M059J (cell line): ENCODE measurements around the gene GREB1L. TPM values are rescaled to one million over a fixed set of nuclear protein-coding genes. Genes with fewer than 3 reads are reported as not detected.

Experiments used
- DNase-seq: peaks from one replicate; pipeline ENCODE4 v3.0.0-alpha.2; 2012; ENCODE audit warnings: low read depth
- total RNA-seq: library from RNA; depleted of rRNA; stranded (reverse); fragments of >200 nt; shearing (Covaris generic); gene quantifications from 2 replicates; pipeline ENCODE4 v1.2.3, GENCODE V29; 2014

GREB1L gene
- total RNA-seq, 1 experiment from 2014 or later, result 8.9 TPM

GRCh38 chr18:21364471-21364870 lies 122.4 kb downstream of the GREB1L start:
- no peak for DNase-seq

DNA sequence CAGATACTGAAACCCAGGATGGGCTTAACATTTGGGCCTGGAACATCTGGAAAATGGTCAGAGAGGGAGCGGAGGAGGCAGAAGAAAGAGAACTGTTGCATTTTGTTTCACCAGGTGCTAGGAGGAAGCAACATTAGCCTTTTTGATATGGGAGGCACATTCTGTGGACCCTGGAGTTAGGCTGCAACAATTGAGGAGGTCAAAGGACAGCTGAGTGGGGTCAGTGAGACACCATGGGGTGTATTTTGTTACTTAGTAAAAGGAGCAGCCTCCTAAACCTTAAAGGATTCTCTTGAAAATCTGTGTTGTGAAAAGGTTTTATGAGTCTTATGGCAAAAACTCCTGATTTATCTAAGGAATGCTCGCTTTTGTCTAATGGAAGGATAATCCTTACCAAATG lies 124.9 kb downstream of the GREB1L start:
- no peak for DNase-seq

DNA sequence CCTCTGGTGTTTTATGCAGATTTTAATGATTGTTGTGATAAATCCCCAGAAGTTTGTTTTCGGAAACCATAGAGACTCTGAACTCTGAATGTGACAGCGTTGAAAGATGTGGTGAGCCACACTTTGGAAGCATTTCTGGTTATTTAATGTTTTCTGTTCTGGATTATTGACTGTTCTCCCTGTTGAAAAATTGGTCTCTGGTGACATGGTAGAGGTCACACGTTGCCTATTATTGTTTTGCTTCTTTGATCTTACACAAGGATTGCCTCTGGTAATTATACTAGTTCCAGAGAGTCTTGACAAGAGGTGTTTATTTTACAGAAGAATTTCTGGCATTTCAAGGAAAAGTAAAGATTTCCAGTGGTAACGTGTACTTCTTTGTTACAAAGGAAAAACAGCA lies 127.1 kb downstream of the GREB1L start:
- DNase-seq, result peak; percentile 87

- DNase-seq, result peak; percentile 57
Measured at GRCh38 chr18:21369597-21369996, 127.6 kb downstream of the GREB1L start.

GRCh38 chr18:21383031-21383430 lies 141.0 kb downstream of the GREB1L start:
- DNase-seq, result no peak

GRCh38 chr18:21386523-21387240 lies 144.7 kb downstream of the GREB1L start:
- no peak for DNase-seq

DNA sequence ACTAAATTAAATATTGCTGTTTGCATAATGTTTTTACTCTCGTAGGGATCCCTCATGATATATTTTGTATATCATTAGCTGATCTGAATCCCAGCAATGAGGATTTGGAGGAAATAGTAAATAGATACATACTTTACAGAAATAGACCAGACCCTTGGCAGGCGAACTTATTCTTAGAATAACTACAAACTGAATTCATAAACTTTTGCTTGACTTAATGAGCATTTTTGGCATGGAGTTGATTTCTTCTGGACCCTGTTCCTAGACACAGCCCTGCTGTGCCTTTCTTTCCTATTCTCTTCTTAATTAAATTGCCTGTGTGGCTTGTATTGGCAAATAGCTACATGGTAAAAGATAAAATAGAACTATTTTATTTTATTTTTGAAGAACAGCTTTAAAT lies 145.9 kb downstream of the GREB1L start:
- no peak for DNase-seq

DNA sequence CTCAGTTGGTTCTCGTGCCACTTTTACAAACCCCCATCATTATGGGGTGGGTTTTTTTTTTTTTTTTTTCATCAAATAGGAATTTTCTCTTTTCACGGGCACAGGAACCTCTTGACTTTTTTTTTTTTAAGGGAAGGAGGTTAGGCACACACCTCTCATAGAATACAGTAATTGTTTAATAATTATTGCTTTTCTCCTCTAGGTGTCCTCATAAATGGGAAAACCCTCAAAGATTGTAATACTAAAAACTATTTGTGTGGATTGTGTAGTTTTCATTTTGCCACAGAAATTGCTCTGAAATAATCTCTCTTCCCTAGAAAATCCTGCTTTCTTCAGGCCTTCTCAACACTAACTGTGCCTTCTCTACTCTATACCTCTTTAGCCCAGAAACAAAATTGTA lies 147.3 kb downstream of the GREB1L start:
- DNase-seq, result no peak

DNA sequence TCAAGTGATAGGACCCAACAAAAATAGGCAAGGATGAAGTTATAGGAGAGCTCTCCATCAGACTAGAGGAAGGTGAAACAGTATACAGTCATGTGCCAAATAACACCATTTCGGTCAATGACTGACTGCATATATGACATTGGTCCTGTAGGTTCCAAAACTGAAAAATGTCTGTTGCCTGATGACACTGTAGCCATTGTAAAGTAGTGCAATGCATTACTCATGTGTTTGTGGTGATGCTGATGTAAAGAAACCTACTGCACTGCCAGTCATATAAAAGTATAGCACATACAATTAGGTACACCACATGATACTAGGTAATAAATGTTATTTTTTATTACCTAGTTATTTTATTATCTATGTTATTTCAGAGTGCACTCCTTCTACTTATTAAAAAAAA lies 147.9 kb downstream of the GREB1L start:
- no peak for DNase-seq

DNA sequence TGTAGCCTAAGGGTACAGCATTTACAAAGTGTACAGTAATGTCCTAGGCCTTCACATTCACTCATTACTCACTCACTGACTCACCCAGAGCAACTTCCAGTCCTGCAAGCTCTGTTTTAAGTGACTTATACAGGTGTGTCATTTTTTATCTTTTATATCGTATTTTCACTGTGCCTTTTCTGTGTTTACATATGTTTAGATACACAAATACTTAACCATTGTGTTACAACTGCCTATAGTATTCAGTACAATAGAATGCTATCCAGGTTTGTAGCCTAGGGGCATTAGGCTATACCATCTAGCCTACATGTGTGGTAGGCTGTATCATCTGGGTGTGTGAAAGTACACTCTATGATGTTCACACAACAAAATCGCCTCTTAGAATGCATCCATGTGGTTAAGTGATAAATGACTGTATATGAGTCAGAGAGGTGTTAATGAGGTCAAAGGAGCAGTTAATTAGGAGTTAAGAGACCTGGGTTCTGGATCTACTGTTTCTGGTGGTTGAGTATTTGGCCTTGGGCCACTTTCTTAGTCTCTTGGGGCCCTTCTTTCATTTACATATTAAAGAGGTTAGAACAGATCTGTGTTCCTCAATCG lies 149.1 kb downstream of the GREB1L start:
- DNase-seq, result peak; percentile 95

DNA sequence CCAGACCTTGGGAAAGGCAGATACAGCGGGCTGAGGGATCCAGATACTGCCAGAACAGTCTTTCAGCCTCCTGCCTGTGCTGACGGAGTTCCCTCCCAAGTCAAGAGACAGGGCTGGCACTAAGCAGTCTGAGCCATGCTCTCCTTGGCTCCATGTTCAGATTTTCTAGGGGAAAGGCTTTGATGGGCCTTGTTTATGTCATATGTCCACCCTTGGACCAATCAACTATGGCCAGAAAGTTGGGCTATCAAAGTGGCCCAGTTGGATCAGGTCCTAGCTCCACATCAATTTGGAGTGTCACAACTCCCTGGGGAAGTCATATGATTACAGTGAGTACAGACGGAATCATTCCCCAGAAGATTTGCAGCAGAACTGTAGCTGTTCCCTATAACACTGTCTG lies 152.0 kb downstream of the GREB1L start:
- DNase-seq, result no peak

GRCh38 chr18:21398121-21398520 lies 156.1 kb downstream of the GREB1L start:
- DNase-seq, result no peak

DNA sequence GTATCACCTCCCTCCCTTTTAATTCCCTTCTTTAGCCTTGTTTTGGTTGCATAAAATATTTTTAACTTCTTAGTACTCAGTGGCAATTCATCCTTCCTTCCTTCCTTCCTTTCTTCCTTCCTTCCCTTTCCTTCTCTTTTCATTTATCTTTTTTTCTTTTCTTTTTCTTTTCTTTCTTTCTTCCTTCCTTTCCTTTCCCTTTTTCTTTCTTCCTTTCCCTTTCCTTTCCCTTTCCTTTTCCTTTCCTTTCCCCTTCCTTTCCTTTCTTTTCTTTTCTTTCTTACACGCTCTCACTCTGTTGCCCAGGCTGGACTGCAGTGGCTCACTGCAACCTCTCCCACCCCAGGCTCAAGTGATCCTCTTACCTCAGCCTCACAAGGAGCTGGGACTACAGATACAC lies 160.2 kb downstream of the GREB1L start:
- no peak for DNase-seq

- DNase-seq, result no peak
Measured at GRCh38 chr18:21404426-21404825, 162.4 kb downstream of the GREB1L start.

DNA sequence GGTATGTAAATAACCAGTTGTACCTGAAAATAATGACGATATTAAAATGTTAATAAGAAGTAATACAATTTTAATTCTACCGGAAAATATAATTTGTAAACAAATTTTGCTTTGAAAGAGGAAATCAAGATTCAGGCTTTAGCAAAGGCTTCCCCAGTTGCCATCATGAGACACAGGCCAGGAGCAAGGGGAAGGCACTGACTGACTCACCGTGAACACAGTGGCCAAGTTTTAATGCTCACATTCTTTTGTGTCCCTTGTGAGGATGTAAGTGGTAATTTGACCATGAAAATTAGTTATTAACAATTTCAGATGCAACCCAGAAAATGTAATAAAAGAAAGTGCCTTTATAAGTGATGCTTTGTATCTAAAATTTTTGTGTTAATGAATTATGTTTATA lies 164.1 kb downstream of the GREB1L start:
- DNase-seq, result peak; percentile 60

- no peak for DNase-seq
Measured at GRCh38 chr18:21408681-21409080, 166.6 kb downstream of the GREB1L start.

DNA sequence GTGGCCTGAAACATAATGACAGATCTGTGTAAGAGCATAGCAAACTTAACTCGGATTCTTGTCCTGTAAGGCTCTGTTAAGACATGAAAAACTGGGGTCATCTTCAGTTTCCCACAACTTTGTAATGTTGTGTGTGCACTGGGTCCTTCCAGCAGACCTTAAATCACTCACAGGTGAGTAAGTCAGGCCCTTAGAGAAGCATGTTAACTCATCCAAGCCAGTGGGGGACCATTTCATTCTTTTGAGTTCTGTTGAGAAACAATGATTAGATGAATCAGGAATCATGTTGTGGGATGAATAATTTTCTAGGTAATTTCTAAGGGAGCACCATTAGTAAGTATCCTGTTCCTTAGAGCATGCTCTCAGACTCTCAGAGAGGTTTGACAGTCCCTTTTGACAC lies 191.4 kb downstream of the GREB1L start:
- DNase-seq, result peak; percentile 44

- peak; percentile 90 for DNase-seq
Measured at GRCh38 chr18:21439431-21439846, 197.4 kb downstream of the GREB1L start.

DNA sequence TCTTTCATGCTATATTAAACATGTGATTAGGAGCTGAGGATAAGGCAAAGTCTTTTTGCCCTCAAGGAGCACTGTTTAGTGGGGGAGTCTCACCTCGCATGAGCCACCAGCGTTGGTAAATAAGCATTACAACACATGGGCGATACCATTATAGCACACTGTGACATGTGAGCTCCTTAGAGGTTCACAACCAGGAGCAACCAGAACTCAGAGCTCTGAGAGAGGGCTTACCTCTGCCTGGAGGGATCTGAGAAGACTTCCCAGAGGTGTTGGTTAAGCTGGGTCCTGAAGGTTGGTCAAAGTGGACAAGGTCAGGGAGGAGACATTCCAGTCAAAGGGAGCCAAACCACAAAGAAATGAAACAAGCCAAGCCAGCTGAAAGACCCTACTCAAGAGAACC lies 199.6 kb downstream of the GREB1L start:
- DNase-seq, result no peak

GRCh38 chr18:21443776-21444464 lies 201.9 kb downstream of the GREB1L start:
- no peak for DNase-seq

- DNase-seq, result peak; percentile 70
Measured at GRCh38 chr18:21444465-21445212, 202.6 kb downstream of the GREB1L start.

GRCh38 chr18:21448299-21448698 lies 206.3 kb downstream of the GREB1L start:
- DNase-seq, result peak; percentile 44
